Naive thymus-derived CD4-positive, alpha-beta T cell (primary cell): ENCODE measurements around the gene AIFM3. TPM values are rescaled to one million over a fixed set of nuclear protein-coding genes. Genes with fewer than 3 reads are reported as not detected.

ENCODE experiments used
- ATAC-seq: fragments of 150-1000 bp; cut with Tn5 transposase; 2 replicates; pipeline ENCODE4 v1.10.0; 2021; ENCODE audit warnings: mild to moderate bottlenecking, moderate library complexity
- CTCF ChIA-PET: fragments of 350-600 bp; sonication (Branson Sonifier 250); formaldehyde crosslinking; loops from one replicate; lab custom pipeline; 2021; ENCODE audit warnings: antibody characterized with exemption; lab: Charles Lee
- POLR2A ChIA-PET: fragments of 350-600 bp; sonication (Branson Sonifier 250); formaldehyde crosslinking; loops from one replicate; lab custom pipeline; 2021; ENCODE audit warnings: antibody characterized with exemption, inconsistent platforms; lab: Charles Lee
- DNase-seq, 9 donors: peaks; one replicate each; pipeline versions ENCODE4 v3.0.0 to v3.0.0-alpha.2; 2020 to 2022; ENCODE audit warnings: mixed read lengths in 1 of 9
- H3K27ac ChIP-seq: one replicate; pipeline ENCODE4 v1.7.0; 2013; ENCODE audit warnings: mild to moderate bottlenecking, low read depth, low read length, moderate library complexity
- H3K27me3 ChIP-seq, 2 donors: one replicate each; pipeline ENCODE4 v1.7.0; 2013; ENCODE audit warnings: low read length in 2 of 2, mild to moderate bottlenecking in 2 of 2, moderate library complexity in 2 of 2; ENCODE audit not compliant: control insufficient read depth in 2 of 2, insufficient read depth in 2 of 2
- H3K36me3 ChIP-seq, 3 experiments: 1 replicate in 2 of 3; 2 replicates in 1 of 3; pipeline ENCODE4 v1.7.0; 2013; ENCODE audit warnings: low read length in 3 of 3, mild to moderate bottlenecking in 3 of 3, moderate library complexity in 1 of 3; ENCODE audit not compliant: insufficient read depth in 3 of 3, control insufficient read depth in 2 of 3
- H3K4me1 ChIP-seq, 2 donors: one replicate each; pipeline ENCODE4 v1.7.0; 2013; ENCODE audit warnings: low read length in 2 of 2, mild to moderate bottlenecking in 2 of 2, moderate library complexity in 1 of 2; ENCODE audit not compliant: control insufficient read depth in 2 of 2, insufficient read depth in 2 of 2
- H3K4me3 ChIP-seq: 2 replicates; pipeline ENCODE4 v1.7.0; 2013; ENCODE audit warnings: mild to moderate bottlenecking, low read length
- H3K9me3 ChIP-seq, 3 experiments: 1 replicate in 2 of 3; 2 replicates in 1 of 3; pipeline ENCODE4 v1.7.0; 2013; ENCODE audit warnings: low read length in 3 of 3; ENCODE audit not compliant: control insufficient read depth in 2 of 3
- H3K27ac Mint-ChIP-seq, 9 donors: one replicate each; pipeline ENCODE4 v1.8.0; 2020 to 2022; ENCODE audit warnings: mixed read lengths in 9 of 9, mild to moderate bottlenecking in 8 of 9, moderate library complexity in 5 of 9, inconsistent platforms in 2 of 9
- H3K27me3 Mint-ChIP-seq, 5 donors: one replicate each; pipeline ENCODE4 v1.8.0; 2021 to 2022; ENCODE audit warnings: mixed read lengths in 5 of 5, mild to moderate bottlenecking in 1 of 5
- H3K36me3 Mint-ChIP-seq, 5 donors: one replicate each; pipeline ENCODE4 v1.8.0; 2020 to 2022; ENCODE audit warnings: mixed read lengths in 5 of 5, mild to moderate bottlenecking in 3 of 5, inconsistent platforms in 1 of 5
- H3K4me1 Mint-ChIP-seq, 7 donors: one replicate each; pipeline ENCODE4 v1.8.0; 2020 to 2022; ENCODE audit warnings: mixed read lengths in 7 of 7, mild to moderate bottlenecking in 3 of 7, inconsistent platforms in 1 of 7
- H3K4me3 Mint-ChIP-seq, 10 donors: one replicate each; pipeline ENCODE4 v1.8.0; 2020 to 2022; ENCODE audit warnings: mild to moderate bottlenecking in 10 of 10, mixed read lengths in 10 of 10, moderate library complexity in 6 of 10, inconsistent platforms in 2 of 10
- H3K9me3 Mint-ChIP-seq, 11 donors: one replicate each; pipeline ENCODE4 v1.8.0; 2020 to 2022; ENCODE audit warnings: mixed read lengths in 11 of 11, mild to moderate bottlenecking in 4 of 11, inconsistent platforms in 1 of 11, moderate library complexity in 1 of 11
- intact Hi-C, 2 donors: fragments of 100-400 bp; cut with micrococcal nuclease; formaldehyde crosslinking; loops; one replicate each; pipeline ENCODE4 v1.15.1; 2023
- polyA plus RNA-seq, 2 donors: library from polyadenylated mRNA; unstranded; fragments of 300-500 nt; fragmentation: Illumina TruSeq; gene quantifications; one replicate each; pipeline ENCODE4 v1.2.3, GENCODE V29; 2021
- total RNA-seq, 6 experiments: library from RNA in 5 of 6; stranded (reverse) in 5 of 6; gene quantifications; 1 replicate in 5 of 6; 2 replicates in 1 of 6; pipeline ENCODE4 v1.2.3 and lab custom pipeline; 2021 to 2026

The AIFM3 gene
- total and polyA plus RNA-seq, 7 experiments from 2014 or later: 0.17 to 9.0 (median 0.97) TPM

GRCh38 chr22:20980938-20981722, 14.1 kb downstream of the AIFM3 start:
- Histone ChIP-seq H3K9me3 (peaks cover 0 to 8% (median 0%) of the 10 kb centered on the region in 3 experiments), H3K27ac (peak overlapping the region; percentile 84), H3K4me1 (peaks cover 15 to 32% of the 10 kb centered on the region in 2 donors), H3K4me3 (peak overlapping the region; percentile 80), H3K27me3 (no peaks in the 10 kb centered on the region), H3K36me3 (peaks cover 0 to 14% (median 0%) of the 10 kb centered on the region in 3 experiments)
- CTCF ChIA-PET: interaction anchor here (0.6 to 1.3 kb wide), 2 partner anchors 21 to 64 kb away, joined by 3 to 4 read pairs; partner anchors contain the start of gene CRKL
- intact Hi-C loops: loop anchor here in 1 of 2 donors (10.0 kb wide), 1 partner anchor 864 kb away; no protein-coding TSS in a partner anchor
- no peak for ATAC-seq
- H3K4me1 Mint-ChIP-seq: peaks cover 30 to 47% (median 38%) of the 10 kb centered on the region in 7 donors
- peaks cover 0 to 7% (median under 1%) of the 10 kb centered on the region in 5 donors for H3K36me3 Mint-ChIP-seq
- H3K27ac Mint-ChIP-seq: peak overlapping the region; percentile 86 to 97 (median 92)
- H3K4me3 Mint-ChIP-seq: peak overlapping the region; percentile 89 to 97 (median 93)
- H3K27me3 Mint-ChIP-seq: no peaks in the 10 kb centered on the region
- POLR2A ChIA-PET: interaction anchor here (0.7 to 5.2 kb wide), 5 partner anchors 9 to 124 kb away, joined by 3 to 59 read pairs (median 5); partner anchors contain the start of gene THAP7
- H3K9me3 Mint-ChIP-seq: peaks cover 0 to 8% (median 0%) of the 10 kb centered on the region in 11 donors
- no peak for DNase-seq

DNA sequence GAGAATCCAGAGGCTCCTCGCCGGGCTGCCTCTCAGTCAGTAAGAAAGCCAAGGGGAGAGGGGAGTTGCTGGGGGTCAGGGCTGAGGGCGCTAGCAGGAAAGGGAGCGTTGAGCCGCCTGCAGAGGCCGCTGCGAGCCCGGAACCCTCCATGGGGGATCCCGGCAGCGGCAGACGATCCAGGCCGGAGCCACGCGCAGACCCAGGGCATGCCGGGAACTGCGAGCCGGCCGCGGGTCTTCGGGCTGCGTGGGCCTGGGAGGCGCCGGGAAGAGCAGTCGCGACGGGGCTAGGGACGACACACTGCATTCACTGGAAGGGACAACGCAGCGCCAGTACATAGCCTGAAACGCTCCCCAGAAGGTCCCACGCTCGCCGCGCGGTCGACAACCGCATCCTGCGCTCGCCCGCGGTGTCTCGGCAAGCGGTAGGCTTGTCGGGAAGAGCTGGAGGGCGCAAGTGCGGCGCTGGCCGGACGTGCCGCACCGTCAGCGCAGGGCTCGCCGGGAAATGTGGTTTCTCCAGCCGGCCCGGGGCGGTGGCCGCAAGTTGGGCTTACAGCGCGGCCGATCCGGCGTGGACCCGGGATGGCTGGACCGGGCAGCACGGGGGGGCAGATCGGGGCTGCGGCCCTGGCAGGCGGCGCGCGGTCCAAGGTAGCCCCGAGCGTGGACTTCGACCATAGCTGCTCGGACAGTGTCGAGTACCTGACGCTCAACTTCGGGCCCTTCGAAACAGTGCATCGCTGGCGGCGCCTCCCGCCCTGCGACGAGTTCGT, 14.9 kb downstream of the AIFM3 start, which contains the start of gene LZTR1:
TSS of gene LZTR1 (plus strand) at position 511 of the 776 bp plus-strand sequence. CDS start at position 586, 75 bp downstream.
- peak within 1 kb of the TSS; percentile 89 to 97 (median 93) for H3K4me3 Mint-ChIP-seq
- peak within 1 kb of the TSS; percentile 80 for H3K4me3 ChIP-seq
- ChIA-PET CTCF (interaction anchor here (0.6 to 1.3 kb wide), 2 partner anchors 65 to 146 kb away, joined by 3 to 4 read pairs; partner anchors contain the start of gene CRKL), POLR2A (interaction anchor here (0.6 to 5.2 kb wide), 9 partner anchors 8 to 125 kb away, joined by 3 to 59 read pairs (median 4); partner anchors contain the start of gene THAP7)
- ATAC-seq (peak; percentile 86), DNase-seq (peak; percentile 47 to 80 (median 63))
- no peaks in the 10 kb centered on the region for H3K27me3 Mint-ChIP-seq
- H3K36me3 ChIP-seq: peaks cover 0 to 14% (median 0%) of the 10 kb centered on the region in 3 experiments
- H3K27ac Mint-ChIP-seq: peak within 1 kb of the TSS; percentile 86 to 97 (median 92)
- H3K27ac ChIP-seq: peak within 1 kb of the TSS; percentile 84
- intact Hi-C loops: loop anchor here (1.0 to 10.0 kb wide), 4 partner anchors 19 to 863 kb away; partner anchors contain the start of genes CRKL (in 1 of the 2) and THAP7 (in 1 of the 2)
- H3K9me3 Mint-ChIP-seq: peaks cover 0 to 8% (median 0%) of the 10 kb centered on the region in 11 donors
- peaks cover 15 to 32% of the 10 kb centered on the region in 2 donors for H3K4me1 ChIP-seq
- H3K9me3 ChIP-seq: peaks cover 0 to 8% (median 0%) of the 10 kb centered on the region in 3 experiments
- peaks cover 33 to 50% (median 43%) of the 10 kb centered on the region in 7 donors for H3K4me1 Mint-ChIP-seq
- peaks cover 0 to 13% (median 7%) of the 10 kb centered on the region in 5 donors for H3K36me3 Mint-ChIP-seq
- no peaks in the 10 kb centered on the region for H3K27me3 ChIP-seq

DNA sequence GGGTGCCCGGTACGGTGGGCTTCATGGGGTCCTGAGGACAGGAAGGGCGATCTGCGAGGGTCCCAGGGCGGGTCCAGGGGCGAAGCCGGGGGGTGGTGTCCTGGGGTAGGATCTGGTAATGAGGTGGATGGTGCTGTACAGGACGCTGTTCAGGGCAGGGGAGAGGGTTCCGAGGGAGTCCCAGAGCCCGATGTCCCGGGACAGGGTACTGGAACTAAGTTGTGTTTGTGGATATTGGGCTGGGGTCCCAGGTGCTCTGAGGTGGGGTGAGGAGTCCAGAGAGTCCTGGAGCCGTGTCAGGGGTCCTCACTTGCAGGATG, 15.5 kb downstream of the AIFM3 start:
- Histone ChIP-seq H3K4me1 (peaks cover 15 to 32% of the 10 kb centered on the region in 2 donors), H3K4me3 (peak overlapping the region; percentile 80), H3K27me3 (no peaks in the 10 kb centered on the region), H3K27ac (peak overlapping the region; percentile 84), H3K9me3 (peaks cover 0 to 8% (median 0%) of the 10 kb centered on the region in 3 experiments), H3K36me3 (peaks cover 0 to 18% (median 0%) of the 10 kb centered on the region in 3 experiments)
- ChIA-PET CTCF (interaction anchor here (0.6 kb wide), 1 partner anchor 146 kb away, joined by 3 read pairs; no protein-coding TSS in a partner anchor), POLR2A (interaction anchor here (0.6 to 5.2 kb wide), 8 partner anchors 8 to 125 kb away, joined by 3 to 59 read pairs (median 4); partner anchors contain the start of gene THAP7)
- H3K4me1 Mint-ChIP-seq: peaks cover 33 to 50% (median 43%) of the 10 kb centered on the region in 7 donors
- peak overlapping the region; percentile 89 to 97 (median 93) for H3K4me3 Mint-ChIP-seq
- ATAC-seq (no peak), DNase-seq (no peak)
- intact Hi-C loops: loop anchor here (1.0 to 10.0 kb wide), 4 partner anchors 18 to 862 kb away; partner anchors contain the start of genes CRKL (in 1 of the 2) and THAP7 (in 1 of the 2)
- peaks cover 0 to 8% (median 0%) of the 10 kb centered on the region in 11 donors for H3K9me3 Mint-ChIP-seq
- H3K27me3 Mint-ChIP-seq: no peaks in the 10 kb centered on the region
- peaks cover 0 to 13% (median 7%) of the 10 kb centered on the region in 5 donors for H3K36me3 Mint-ChIP-seq
- peak overlapping the region; percentile 79 to 95 (median 89) for H3K27ac Mint-ChIP-seq

DNA sequence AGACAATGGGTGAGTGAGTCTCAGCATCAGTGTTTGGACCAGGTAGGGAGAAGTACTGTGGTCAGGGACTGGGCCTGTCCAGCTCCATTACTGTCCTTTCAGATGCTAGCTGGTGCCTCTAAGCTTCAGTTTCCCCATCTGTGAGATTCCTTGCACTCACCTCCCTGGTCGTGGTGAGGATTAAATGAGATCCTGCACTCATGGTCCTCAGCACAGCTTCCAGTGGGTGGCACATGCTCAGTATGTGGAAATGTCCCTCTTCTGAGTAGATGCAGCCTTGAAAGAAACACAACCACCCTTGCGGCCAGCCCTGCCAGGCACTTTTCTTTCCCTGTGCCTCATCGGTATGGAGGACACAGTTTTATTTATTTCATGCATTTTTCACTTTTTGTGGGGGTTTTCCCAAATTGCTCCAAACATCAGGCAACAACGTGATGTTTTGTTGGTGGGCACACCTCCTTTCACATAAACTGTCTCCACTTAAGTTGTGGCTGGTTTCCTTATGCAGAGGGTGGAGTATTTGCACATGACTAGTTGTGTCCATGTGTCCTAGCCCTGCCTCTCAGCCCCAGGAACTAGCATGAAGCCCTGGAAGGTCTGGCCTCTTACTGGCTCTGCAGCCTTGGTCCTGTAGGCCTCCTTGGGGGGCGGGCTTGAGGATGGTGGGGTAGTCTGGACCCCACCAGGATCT, 16.2 kb downstream of the AIFM3 start:
- Mint-ChIP-seq H3K27me3 (no peaks in the 10 kb centered on the region), H3K27ac (peak overlapping the region; percentile 79 to 95 (median 89)), H3K4me3 (peak overlapping the region; percentile 89 to 97 (median 93)), H3K36me3 (peaks cover 0 to 17% (median 7%) of the 10 kb centered on the region in 5 donors), H3K4me1 (peaks cover 33 to 50% (median 43%) of the 10 kb centered on the region in 7 donors), H3K9me3 (peaks cover 0 to 4% (median 0%) of the 10 kb centered on the region in 11 donors)
- peaks cover 0 to 8% (median 0%) of the 10 kb centered on the region in 3 experiments for H3K9me3 ChIP-seq
- POLR2A ChIA-PET: interaction anchor here (5.2 kb wide), 1 partner anchor 19 kb away, joined by 59 read pairs; the partner anchor contains the start of gene THAP7
- peaks cover 0 to 25% (median 0%) of the 10 kb centered on the region in 3 experiments for H3K36me3 ChIP-seq
- H3K4me1 ChIP-seq: peaks cover 15 to 32% of the 10 kb centered on the region in 2 donors
- no peaks in the 10 kb centered on the region for H3K27me3 ChIP-seq
- intact Hi-C loops: loop anchor here (2.0 to 10.0 kb wide), 2 partner anchors 18 to 862 kb away; no protein-coding TSS in a partner anchor
- peak overlapping the region; percentile 84 for H3K27ac ChIP-seq
- H3K4me3 ChIP-seq: peak overlapping the region; percentile 80
- ATAC-seq (no peak), DNase-seq (no peak)
- CTCF ChIA-PET: no interaction called here

- H3K4me3 Mint-ChIP-seq: no peak overlapping the region
- H3K9me3 ChIP-seq: no peaks in the 10 kb centered on the region
- no peaks in the 10 kb centered on the region for H3K27me3 Mint-ChIP-seq
- peaks cover 0 to 32% (median 0%) of the 10 kb centered on the region in 3 experiments for H3K36me3 ChIP-seq
- H3K27ac ChIP-seq: no peak overlapping the region
- H3K4me1 Mint-ChIP-seq: peaks cover 18 to 42% (median 35%) of the 10 kb centered on the region in 7 donors
- intact Hi-C loops: loop anchor here in 1 of 2 donors (10.0 kb wide), 1 partner anchor 859 kb away; no protein-coding TSS in a partner anchor
- H3K4me1 ChIP-seq: peaks cover 15 to 27% of the 10 kb centered on the region in 2 donors
- H3K36me3 Mint-ChIP-seq: peaks cover 0 to 17% (median 5%) of the 10 kb centered on the region in 5 donors
- H3K9me3 Mint-ChIP-seq: peaks cover 0 to 1% (median 0%) of the 10 kb centered on the region in 11 donors
- DNase-seq (no peak), ATAC-seq (no peak)
- no peak overlapping the region for H3K4me3 ChIP-seq
- ChIA-PET POLR2A (interaction anchor here (0.8 to 1.1 kb wide), 3 partner anchors 8 to 15 kb away, joined by 3 to 4 read pairs (median 4); no protein-coding TSS in a partner anchor), CTCF (no interaction called here)
- no peaks in the 10 kb centered on the region for H3K27me3 ChIP-seq
- H3K27ac Mint-ChIP-seq: no peak overlapping the region
Observed at GRCh38 chr22:20985720-20986119, 18.7 kb downstream of the AIFM3 start.
